CD14-positive monocyte (primary cell): ENCODE data around the gene HS6ST1. TPM values are rescaled to one million over a fixed set of nuclear protein-coding genes. Genes with fewer than 3 reads are reported as not detected.

ENCODE experiments used
- DNase-seq, 3 donors: peaks; one replicate each; pipeline ENCODE4 v3.0.0-alpha.2; 2011 to 2022
- H2AFZ ChIP-seq: 2 replicates; pipeline ENCODE4 v1.6.0; 2012; ENCODE audit warnings: mild to moderate bottlenecking, low read depth, low read length, inconsistent platforms; ENCODE audit not compliant: insufficient read depth, poor library complexity, severe bottlenecking
- H3K27ac ChIP-seq, 2 donors: 1 replicate in 1 of 2; 2 replicates in 1 of 2; pipeline ENCODE4 v1.5.1; 2012 to 2013; ENCODE audit warnings: low read length in 2 of 2, control low read depth in 1 of 2, inconsistent platforms in 1 of 2, low read depth in 1 of 2, mild to moderate bottlenecking in 1 of 2
- H3K27me3 ChIP-seq, 2 donors: one replicate each; pipeline versions ENCODE4 v1.6.0 to v1.6.1; 2011 to 2013; ENCODE audit warnings: low read length in 2 of 2; ENCODE audit not compliant: control insufficient read depth in 2 of 2, insufficient read depth in 2 of 2
- H3K36me3 ChIP-seq, 2 donors: replicated peaks in 1 of 2; 1 replicate in 1 of 2; 2 replicates in 1 of 2; pipeline versions ENCODE4 v1.5.1 to v1.6.1; 2012 to 2013; ENCODE audit warnings: low read length in 2 of 2, control low read depth in 1 of 2, inconsistent platforms in 1 of 2, mild to moderate bottlenecking in 1 of 2; ENCODE audit not compliant: insufficient read depth in 2 of 2, control insufficient read depth in 1 of 2
- H3K4me1 ChIP-seq, 2 donors: 1 replicate in 1 of 2; 2 replicates in 1 of 2; pipeline versions ENCODE4 v1.5.1 to v1.6.1; 2012 to 2013; ENCODE audit warnings: low read length in 2 of 2, control low read depth in 1 of 2, inconsistent platforms in 1 of 2, mild to moderate bottlenecking in 1 of 2, moderate library complexity in 1 of 2; ENCODE audit not compliant: insufficient read depth in 2 of 2, control insufficient read depth in 1 of 2
- H3K4me2 ChIP-seq: replicated peaks from 2 replicates; pipeline ENCODE3; 2012; ENCODE audit warnings: low read length, moderate library complexity, mild to moderate bottlenecking; ENCODE audit not compliant: poor library complexity, severe bottlenecking; ENCODE audit errors: extremely low read depth
- H3K4me3 ChIP-seq, 3 experiments: fragments of 200-600 bp in 1 of 3; sonication (generic) in 1 of 3; replicated peaks in 1 of 3; 1 replicate in 2 of 3; 2 replicates in 1 of 3; pipeline ENCODE4 v1.5.1; 2011 to 2013; ENCODE audit warnings: low read length in 3 of 3, mild to moderate bottlenecking in 3 of 3, control low read depth in 2 of 3, low read depth in 2 of 3, inconsistent platforms in 1 of 3, moderate library complexity in 1 of 3
- H3K79me2 ChIP-seq: 2 replicates; pipeline ENCODE4 v1.6.0; 2012; ENCODE audit warnings: mild to moderate bottlenecking, control low read depth, inconsistent platforms, low read length, moderate library complexity; ENCODE audit not compliant: insufficient read depth
- H3K9ac ChIP-seq: 2 replicates; pipeline ENCODE4 v1.6.0; 2017; ENCODE audit warnings: low read length, mild to moderate bottlenecking; ENCODE audit not compliant: insufficient read depth, poor library complexity, severe bottlenecking
- H3K9me3 ChIP-seq, 2 donors: replicated peaks in 1 of 2; 1 replicate in 1 of 2; 2 replicates in 1 of 2; pipeline versions ENCODE4 v1.5.1 to v1.6.1; 2012 to 2013; ENCODE audit warnings: low read length in 2 of 2, control low read depth in 1 of 2; ENCODE audit not compliant: control insufficient read depth in 1 of 2, insufficient read depth in 1 of 2
- H4K20me1 ChIP-seq: 2 replicates; pipeline ENCODE4 v1.6.0; 2012; ENCODE audit warnings: mild to moderate bottlenecking, low read length, control low read depth, moderate library complexity; ENCODE audit not compliant: insufficient read depth
- H3K27ac Mint-ChIP-seq, 7 donors: one replicate each; pipeline ENCODE4 v1.8.0; 2020; ENCODE audit warnings: mild to moderate bottlenecking in 7 of 7, mixed read lengths in 7 of 7, moderate library complexity in 6 of 7, inconsistent platforms in 2 of 7
- H3K27me3 Mint-ChIP-seq, 3 donors: one replicate each; pipeline ENCODE4 v1.8.0; 2021 to 2022; ENCODE audit warnings: low read depth in 3 of 3, mild to moderate bottlenecking in 3 of 3, mixed read lengths in 3 of 3, moderate library complexity in 3 of 3, inconsistent platforms in 1 of 3
- H3K36me3 Mint-ChIP-seq, 2 donors: one replicate each; pipeline ENCODE4 v1.8.0; 2020; ENCODE audit warnings: mixed read lengths in 2 of 2, inconsistent platforms in 1 of 2, mild to moderate bottlenecking in 1 of 2
- H3K4me1 Mint-ChIP-seq: one replicate; pipeline ENCODE4 v1.8.0; 2020; ENCODE audit warnings: mild to moderate bottlenecking, mixed read lengths
- H3K4me3 Mint-ChIP-seq, 2 donors: one replicate each; pipeline ENCODE4 v1.8.0; 2020; ENCODE audit warnings: mild to moderate bottlenecking in 2 of 2, mixed read lengths in 2 of 2, moderate library complexity in 1 of 2
- H3K9me3 Mint-ChIP-seq, 7 donors: one replicate each; pipeline ENCODE4 v1.8.0; 2020 to 2022; ENCODE audit warnings: mixed read lengths in 7 of 7, mild to moderate bottlenecking in 6 of 7, moderate library complexity in 6 of 7, inconsistent platforms in 2 of 7
- WGBS: methylation state at CpG from one replicate; pipeline ENCODE4 v1.1.5; 2013; ENCODE audit warnings: missing lambda C conversion rate; ENCODE audit not compliant: insufficient coverage; 5-methylcytosine and 5-hydroxymethylcytosine counted together
- intact Hi-C, 2 donors: fragments of 100-400 bp; cut with micrococcal nuclease; formaldehyde crosslinking; loops; one replicate each; pipeline versions ENCODE4 v1.15.0 to v1.15.1; 2023
- polyA plus RNA-seq, 3 donors: library from polyadenylated mRNA; depleted of rRNA in 1 of 3; unstranded in 2 of 3; stranded (reverse) in 1 of 3; fragments of 300-500 nt in 2 of 3; fragments of >200 nt in 1 of 3; fragmentation: Illumina TruSeq in 2 of 3; gene quantifications; 1 replicate in 2 of 3; 2 replicates in 1 of 3; pipeline ENCODE4 v1.2.3, GENCODE V29; 2012 to 2021
- TF ChIP-seq, protein P1 (sequence below): fragments of 200-600 bp; IDR thresholded peaks from one replicate; pipeline ENCODE4 v1.8.0; 2022; ENCODE audit warnings: antibody characterized with exemption, mild to moderate bottlenecking

The HS6ST1 gene
- polyA plus RNA-seq, 3 donors = 2.9 to 5.4 (median 4.0) TPM

DNA sequence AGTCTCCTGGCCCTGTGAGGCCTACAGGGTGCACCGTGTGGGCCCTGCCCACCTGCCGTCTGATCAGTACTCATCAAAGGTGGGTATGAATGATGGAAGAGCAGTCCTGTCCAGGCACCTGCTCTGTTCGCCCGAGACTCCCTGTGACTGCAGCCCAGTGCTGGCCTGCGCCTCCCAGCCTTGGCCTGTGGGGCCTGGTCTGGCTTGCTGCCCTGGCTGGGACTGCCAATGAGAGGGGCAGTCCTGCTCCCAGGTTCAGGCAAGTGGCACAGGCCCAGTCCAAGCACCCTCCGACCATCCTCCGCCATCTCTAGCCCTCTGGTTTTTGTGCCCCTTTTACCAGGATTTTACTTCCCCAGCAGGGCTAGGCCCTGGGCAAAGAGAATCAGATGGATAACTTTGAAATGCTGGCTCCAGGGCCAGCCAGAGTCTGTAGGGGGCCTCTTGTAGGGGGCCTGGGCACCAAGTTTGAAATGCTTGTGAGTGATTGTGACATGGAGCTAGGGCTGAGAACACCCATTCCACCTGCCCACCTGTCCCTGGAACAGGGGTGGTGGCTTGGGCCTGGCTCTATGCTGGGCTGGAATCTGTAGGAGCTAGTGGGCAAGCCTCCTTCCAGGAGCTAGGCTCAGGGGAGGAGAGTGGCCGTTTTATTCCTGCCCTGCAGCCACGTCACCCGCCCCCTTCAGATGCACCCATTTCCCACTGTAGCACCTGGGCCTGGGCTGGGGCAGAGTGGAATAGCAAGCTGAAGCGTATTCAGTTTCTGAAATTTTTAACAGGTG lies 8.7 kb upstream of the HS6ST1 start:
- no peaks in the 10 kb centered on the region for H3K36me3 ChIP-seq
- no peak overlapping the region for H2AFZ ChIP-seq
- peaks cover 0 to 3% of the 10 kb centered on the region in 2 donors for H3K4me1 ChIP-seq
- H3K36me3 Mint-ChIP-seq = peaks cover 0 to 4% of the 10 kb centered on the region in 2 donors
- H3K27me3 Mint-ChIP-seq = peaks cover 3 to 16% (median 5%) of the 10 kb centered on the region in 3 donors
- H3K9ac ChIP-seq = no peak overlapping the region
- H3K27ac Mint-ChIP-seq = no peak overlapping the region
- H3K4me3 Mint-ChIP-seq = no peak overlapping the region
- peaks cover 4 to 11% of the 10 kb centered on the region in 2 donors for H3K9me3 ChIP-seq
- WGBS = 96% methylated on average over 8 of the region's 11 CpGs
- H3K27ac ChIP-seq = no peak overlapping the region
- no peak overlapping the region for H3K4me2 ChIP-seq
- peaks cover 8 to 16% (median 13%) of the 10 kb centered on the region in 7 donors for H3K9me3 Mint-ChIP-seq
- H3K4me1 Mint-ChIP-seq = peaks cover 3% of the 10 kb centered on the region
- no peaks in the 10 kb centered on the region for H3K79me2 ChIP-seq
- no peak overlapping the region for H3K4me3 ChIP-seq
- TF ChIP-seq, protein P1, sequence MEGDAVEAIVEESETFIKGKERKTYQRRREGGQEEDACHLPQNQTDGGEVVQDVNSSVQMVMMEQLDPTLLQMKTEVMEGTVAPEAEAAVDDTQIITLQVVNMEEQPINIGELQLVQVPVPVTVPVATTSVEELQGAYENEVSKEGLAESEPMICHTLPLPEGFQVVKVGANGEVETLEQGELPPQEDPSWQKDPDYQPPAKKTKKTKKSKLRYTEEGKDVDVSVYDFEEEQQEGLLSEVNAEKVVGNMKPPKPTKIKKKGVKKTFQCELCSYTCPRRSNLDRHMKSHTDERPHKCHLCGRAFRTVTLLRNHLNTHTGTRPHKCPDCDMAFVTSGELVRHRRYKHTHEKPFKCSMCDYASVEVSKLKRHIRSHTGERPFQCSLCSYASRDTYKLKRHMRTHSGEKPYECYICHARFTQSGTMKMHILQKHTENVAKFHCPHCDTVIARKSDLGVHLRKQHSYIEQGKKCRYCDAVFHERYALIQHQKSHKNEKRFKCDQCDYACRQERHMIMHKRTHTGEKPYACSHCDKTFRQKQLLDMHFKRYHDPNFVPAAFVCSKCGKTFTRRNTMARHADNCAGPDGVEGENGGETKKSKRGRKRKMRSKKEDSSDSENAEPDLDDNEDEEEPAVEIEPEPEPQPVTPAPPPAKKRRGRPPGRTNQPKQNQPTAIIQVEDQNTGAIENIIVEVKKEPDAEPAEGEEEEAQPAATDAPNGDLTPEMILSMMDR = no peak
- no peaks in the 10 kb centered on the region for H4K20me1 ChIP-seq
- intact Hi-C loops = loop anchor here in 1 of 2 donors (10.0 kb wide), 2 partner anchors 177 to 427 kb away; no protein-coding TSS in a partner anchor
- no peak for DNase-seq
- peaks cover 0 to 3% of the 10 kb centered on the region in 2 donors for H3K27me3 ChIP-seq

DNA sequence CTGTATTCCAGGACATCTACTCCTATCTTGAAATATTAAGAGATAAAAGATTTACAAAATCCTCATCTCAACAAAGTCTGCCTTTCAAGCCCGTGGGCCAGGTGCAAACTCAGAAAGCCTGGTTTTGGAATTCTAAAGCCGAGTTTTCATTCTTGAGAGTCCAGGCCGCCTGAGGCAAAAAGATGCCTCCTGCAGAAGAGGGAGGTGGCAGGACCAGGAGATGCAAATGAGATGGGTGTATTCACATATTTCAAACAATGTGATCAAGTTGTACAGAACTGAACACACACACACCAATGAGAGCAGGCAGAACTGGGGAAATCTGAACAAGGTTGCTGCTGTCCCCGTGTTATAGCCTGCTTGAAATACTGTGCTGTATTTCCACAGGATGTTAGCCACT lies 7.7 kb upstream of the HS6ST1 start:
- Histone ChIP-seq H4K20me1 (no peaks in the 10 kb centered on the region), H3K4me2 (no peak overlapping the region), H3K4me1 (peaks cover 4 to 8% of the 10 kb centered on the region in 2 donors), H3K4me3 (no peak overlapping the region), H3K27ac (no peak overlapping the region), H3K9me3 (peaks cover under 1 to 4% of the 10 kb centered on the region in 2 donors), H3K9ac (no peak overlapping the region), H2AFZ (no peak overlapping the region), H3K27me3 (peaks cover 0 to 4% of the 10 kb centered on the region in 2 donors), H3K36me3 (no peaks in the 10 kb centered on the region), H3K79me2 (no peaks in the 10 kb centered on the region)
- peaks cover 0 to 6% (median 4%) of the 10 kb centered on the region in 7 donors for H3K9me3 Mint-ChIP-seq
- no peak for DNase-seq
- H3K27me3 Mint-ChIP-seq = peaks cover 5 to 19% (median 5%) of the 10 kb centered on the region in 3 donors
- peaks cover 7% of the 10 kb centered on the region for H3K4me1 Mint-ChIP-seq
- no peak overlapping the region for H3K27ac Mint-ChIP-seq
- no peaks in the 10 kb centered on the region for H3K36me3 Mint-ChIP-seq
- TF ChIP-seq, protein P1 = no peak
- H3K4me3 Mint-ChIP-seq = no peak overlapping the region
- WGBS = 100% methylated on average over 1 of the region's 4 CpGs
- intact Hi-C loops = loop anchor here in 1 of 2 donors (10.0 kb wide), 2 partner anchors 178 to 428 kb away; no protein-coding TSS in a partner anchor
